ENCODE results near the gene LRRIQ3.

LRRIQ3 gene

DNA sequence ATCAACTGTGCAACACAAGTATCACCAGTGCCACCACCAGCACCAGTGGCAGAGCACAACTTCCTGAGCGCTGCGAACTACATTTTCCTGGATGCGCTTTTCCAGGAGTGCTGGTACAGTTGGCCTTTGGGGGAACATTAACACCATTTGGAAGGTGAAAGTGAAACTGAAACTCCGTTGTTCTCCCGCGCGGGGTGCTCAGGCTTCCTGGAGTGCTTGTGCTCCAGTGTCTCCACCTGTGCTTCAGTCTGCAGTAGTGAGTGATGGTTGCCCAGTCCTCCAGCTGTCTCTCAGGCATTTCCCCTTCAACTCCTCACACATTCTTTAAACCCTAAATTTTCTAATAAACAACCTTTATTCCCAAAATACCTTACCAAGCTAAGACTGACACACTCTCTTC is 187.8 kb downstream of the LRRIQ3 start:
- ChIA-PET CTCF (interaction anchor here (1.0 kb wide), 1 partner anchor 12 kb away, joined by 4 read pairs; no protein-coding TSS in a partner anchor), POLR2A (no interaction called here)
- no peak for DNase-seq (ENCODE audit: extremely low spot score)
- no peak for TF ChIP-seq CTCF (IDR thresholded peaks at IDR 0.05; ENCODE audit: control extremely low read depth, extremely low read depth, low read depth, missing control alignments)

DNA sequence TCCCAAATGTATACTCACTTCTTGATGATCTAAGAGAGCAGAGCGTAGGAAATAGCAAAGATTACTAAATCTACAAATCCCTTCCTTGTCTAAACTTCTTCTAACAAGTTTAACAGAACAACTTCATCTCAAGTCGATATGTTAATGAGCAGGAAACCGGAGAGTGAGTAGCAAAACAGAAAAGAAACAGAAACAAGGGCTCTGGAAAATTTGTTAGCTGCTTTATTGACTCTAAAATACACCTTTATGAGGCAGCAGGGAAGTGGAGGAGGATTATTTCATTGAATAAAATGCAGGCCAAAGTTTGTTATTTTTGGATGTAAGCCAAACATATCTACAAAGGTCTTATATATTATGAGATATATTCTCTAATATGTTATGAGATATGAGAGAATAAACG is 192.4 kb downstream of the LRRIQ3 start:
- CTCF ChIA-PET, result no interaction called here

DNA sequence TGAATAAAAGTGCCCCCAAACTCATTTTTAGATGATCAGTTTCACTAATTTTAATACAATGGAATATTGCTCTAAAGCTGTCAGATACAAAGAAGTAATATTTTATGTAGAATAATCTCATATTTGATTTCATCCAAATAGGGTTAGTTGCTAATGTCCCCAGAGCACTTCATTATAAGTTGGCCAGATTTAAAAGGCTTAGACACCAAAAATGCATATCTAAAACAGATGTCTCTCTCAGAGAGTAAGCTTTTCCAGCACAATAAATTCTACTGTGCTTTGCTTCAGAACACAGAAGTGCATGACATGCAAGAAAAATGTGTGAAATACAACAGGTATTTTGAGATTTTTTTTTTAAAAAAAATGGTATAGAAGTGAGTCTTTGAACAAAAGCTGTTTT is 194.2 kb downstream of the LRRIQ3 start:
- TF ChIP-seq CTCF (IDR thresholded peaks at IDR 0.05; ENCODE audit: control extremely low read depth, extremely low read depth, low read depth, missing control alignments), result no peak
- ChIA-PET POLR2A (no interaction called here), CTCF (no interaction called here)
- DNase-seq (ENCODE audit: extremely low spot score), result no peak

More for the DNA sequence above, 192.4 kb downstream of the LRRIQ3 start:
- POLR2A ChIA-PET, result no interaction called here
- no peak for TF ChIP-seq CTCF (IDR thresholded peaks at IDR 0.05; ENCODE audit: control extremely low read depth, extremely low read depth, low read depth, missing control alignments)
- DNase-seq (ENCODE audit: extremely low spot score), result no peak

GRCh38 chr1:73998348-73998959 is 199.5 kb downstream of the LRRIQ3 start:
- DNase-seq (ENCODE audit: extremely low spot score), result peak; percentile 8
- TF ChIP-seq CTCF (IDR thresholded peaks at IDR 0.05; ENCODE audit: control extremely low read depth, extremely low read depth, low read depth, missing control alignments), result peak; percentile 55
- ChIA-PET POLR2A (no interaction called here), CTCF (interaction anchor here (0.7 to 2.1 kb wide), 8 partner anchors 11 to 26 kb away, joined by 3 to 6 read pairs (median 4); no protein-coding TSS in a partner anchor)

GRCh38 chr1:73980324-73981040 is 217.5 kb downstream of the LRRIQ3 start:
- DNase-seq (ENCODE audit: extremely low spot score), result no peak
- ChIA-PET POLR2A (no interaction called here), CTCF (no interaction called here)

GRCh38 chr1:73979684-73980083 is 218.3 kb downstream of the LRRIQ3 start:
- ChIA-PET POLR2A (no interaction called here), CTCF (no interaction called here)
- no peak for DNase-seq (ENCODE audit: extremely low spot score)
- no peak for TF ChIP-seq CTCF (IDR thresholded peaks at IDR 0.05; ENCODE audit: control extremely low read depth, extremely low read depth, low read depth, missing control alignments)

More at GRCh38 chr1:73980324-73981040, 217.5 kb downstream of the LRRIQ3 start:
- no peak for TF ChIP-seq CTCF (IDR thresholded peaks at IDR 0.05; ENCODE audit: control extremely low read depth, extremely low read depth, low read depth, missing control alignments)

All from GM10248 (cell line).